Ectodermal cell (in vitro differentiated cells): ENCODE measurements around the gene SV2C.

Source experiments
- H3K27ac ChIP-seq: 2 replicates; pipeline ENCODE4 v1.7.0; 2013; ENCODE audit warnings: mild to moderate bottlenecking, low read depth, low read length; ENCODE audit not compliant: insufficient read depth, poor library complexity, severe bottlenecking
- H3K27me3 ChIP-seq: 2 replicates; pipeline ENCODE4 v1.7.0; 2013; ENCODE audit warnings: mild to moderate bottlenecking, low read length; ENCODE audit not compliant: insufficient read depth, control insufficient read depth, poor library complexity, severe bottlenecking
- H3K36me3 ChIP-seq: one replicate; pipeline ENCODE4 v1.7.0; 2013; ENCODE audit warnings: low read length; ENCODE audit not compliant: control insufficient read depth, insufficient read depth
- H3K4me1 ChIP-seq: one replicate; pipeline ENCODE4 v1.7.0; 2013; ENCODE audit warnings: low read length; ENCODE audit not compliant: control insufficient read depth, insufficient read depth
- H3K4me3 ChIP-seq: 2 replicates; pipeline ENCODE4 v1.7.0; 2013; ENCODE audit warnings: low read depth, low read length, control low read depth; ENCODE audit not compliant: insufficient read depth
- H3K9me3 ChIP-seq: 2 replicates; pipeline ENCODE4 v1.7.0; 2013; ENCODE audit warnings: mild to moderate bottlenecking, low read length, moderate library complexity; ENCODE audit not compliant: control insufficient read depth
- WGBS, 2 experiments: methylation state at CpG; one replicate each; pipeline ENCODE4 v1.1.7; 2013; ENCODE audit warnings: missing lambda C conversion rate in 2 of 2; 5-methylcytosine and 5-hydroxymethylcytosine counted together

The SV2C gene

DNA sequence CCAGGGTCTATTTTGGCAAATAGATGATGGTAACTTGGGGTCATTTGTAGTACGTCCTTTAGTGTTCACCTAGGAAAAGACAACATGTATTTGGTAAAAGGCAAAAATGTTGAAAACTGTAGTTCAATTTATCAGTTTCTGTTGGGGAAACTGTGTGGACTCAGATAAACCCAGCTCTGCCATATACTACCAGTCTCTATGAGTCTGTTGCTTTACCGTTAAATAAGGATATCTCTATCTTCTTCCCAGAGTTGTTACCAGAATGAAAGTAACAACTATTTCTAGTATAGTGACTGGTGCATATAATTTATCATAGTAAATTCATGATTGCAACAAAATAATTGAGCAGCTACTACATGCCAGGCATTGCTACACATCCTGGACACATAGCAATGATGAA is 316.1 kb downstream of the SV2C start:
- Histone ChIP-seq H3K9me3 (no peaks in the 10 kb centered on the region), H3K4me3 (no peak overlapping the region), H3K27me3 (peaks cover 4% of the 10 kb centered on the region), H3K36me3 (no peaks in the 10 kb centered on the region), H3K4me1 (no peaks in the 10 kb centered on the region), H3K27ac (no peak overlapping the region)
- 98 to 100% methylated on average over 2 of the region's 2 CpGs for WGBS, 2 experiments

DNA sequence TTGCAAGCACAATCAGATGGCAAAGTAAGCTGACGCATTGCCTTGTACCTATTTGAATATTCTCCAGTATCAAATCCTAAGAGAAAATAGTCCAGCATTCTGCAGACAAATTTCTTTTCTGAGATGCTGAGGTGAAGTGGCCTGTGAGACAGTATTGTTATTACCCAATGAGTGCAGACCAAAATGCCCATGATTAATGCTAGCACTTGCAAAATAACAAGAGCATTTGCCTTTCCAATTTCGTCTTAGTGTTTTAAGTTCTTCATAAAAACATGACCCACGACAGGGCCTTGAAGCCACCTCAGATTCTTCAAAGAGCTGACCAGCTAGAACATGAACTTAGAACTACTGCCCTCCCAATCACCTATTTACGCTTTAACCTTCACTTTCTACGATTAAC is 317.3 kb downstream of the SV2C start:
- H3K27me3 ChIP-seq: peaks cover 6% of the 10 kb centered on the region
- H3K27ac ChIP-seq: no peak overlapping the region
- H3K9me3 ChIP-seq: no peaks in the 10 kb centered on the region
- H3K4me1 ChIP-seq: no peaks in the 10 kb centered on the region
- H3K4me3 ChIP-seq: no peak overlapping the region
- 75 to 93% methylated on average over 3 to 5 of the region's 5 CpGs for WGBS, 2 experiments
- H3K36me3 ChIP-seq: no peaks in the 10 kb centered on the region

DNA sequence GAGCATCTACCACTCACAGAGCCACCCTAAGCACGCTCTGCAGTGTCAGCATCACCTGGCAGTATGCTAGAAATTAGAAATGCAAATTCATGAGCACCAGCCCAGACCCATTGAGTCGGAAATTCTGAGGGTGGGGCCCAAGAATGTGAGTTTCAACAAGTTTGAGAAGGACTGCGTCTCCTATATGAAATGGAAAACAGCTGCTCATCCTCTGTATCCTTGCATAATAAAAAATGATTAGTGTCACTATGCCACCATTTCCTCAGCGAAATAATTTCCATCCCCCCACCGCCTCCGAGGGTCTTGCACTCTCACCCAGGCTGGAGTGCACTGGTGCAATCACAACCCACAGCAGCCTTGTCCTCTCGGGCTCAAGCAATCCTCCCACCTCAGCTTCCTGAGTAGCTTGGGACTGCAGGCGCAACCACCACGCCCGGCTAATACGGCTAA is 318.6 kb downstream of the SV2C start:
- Histone ChIP-seq H3K36me3 (no peaks in the 10 kb centered on the region), H3K27me3 (peaks cover 6% of the 10 kb centered on the region), H3K27ac (no peak overlapping the region), H3K4me1 (no peaks in the 10 kb centered on the region), H3K4me3 (no peak overlapping the region), H3K9me3 (no peaks in the 10 kb centered on the region)
- 80 to 85% methylated on average over 11 of the region's 11 CpGs for WGBS, 2 experiments

DNA sequence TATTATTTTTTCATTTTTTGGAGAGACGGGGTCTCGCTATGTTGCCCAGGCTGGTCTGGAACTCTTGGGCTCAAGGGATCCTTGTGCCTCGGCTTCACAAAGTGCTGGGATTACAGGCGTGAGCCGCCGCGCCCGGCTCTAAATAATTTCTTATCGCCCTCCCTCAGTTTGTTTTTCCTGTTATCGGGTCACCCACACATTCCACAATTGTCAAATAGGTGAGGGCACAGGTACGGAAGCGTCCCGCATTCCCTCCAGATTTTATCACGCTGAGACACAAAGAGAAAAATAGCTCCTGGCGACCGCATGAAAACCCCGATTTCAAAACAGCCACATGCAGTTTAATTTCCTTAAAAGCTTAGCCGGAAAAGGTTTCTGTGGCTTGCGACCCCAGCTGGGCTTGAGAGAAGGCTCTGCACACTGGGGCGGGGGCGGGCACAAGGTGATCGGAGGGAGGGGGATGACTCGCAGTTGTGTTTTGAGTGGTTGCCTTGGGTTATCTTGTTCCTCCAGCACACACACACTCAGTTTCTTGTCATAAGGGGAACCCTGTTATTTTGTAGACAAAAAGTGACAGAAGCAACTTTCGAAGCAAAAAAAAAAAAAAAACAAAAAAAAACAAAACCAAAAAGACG is 319.2 kb downstream of the SV2C start:
- H3K4me3 ChIP-seq: peak overlapping the region; percentile 81
- H3K9me3 ChIP-seq: no peaks in the 10 kb centered on the region
- no peaks in the 10 kb centered on the region for H3K36me3 ChIP-seq
- no peak overlapping the region for H3K27ac ChIP-seq
- 20 to 24% methylated on average over 21 to 24 of the region's 25 CpGs for WGBS, 2 experiments
- H3K27me3 ChIP-seq: peaks cover 6% of the 10 kb centered on the region
- no peaks in the 10 kb centered on the region for H3K4me1 ChIP-seq

DNA sequence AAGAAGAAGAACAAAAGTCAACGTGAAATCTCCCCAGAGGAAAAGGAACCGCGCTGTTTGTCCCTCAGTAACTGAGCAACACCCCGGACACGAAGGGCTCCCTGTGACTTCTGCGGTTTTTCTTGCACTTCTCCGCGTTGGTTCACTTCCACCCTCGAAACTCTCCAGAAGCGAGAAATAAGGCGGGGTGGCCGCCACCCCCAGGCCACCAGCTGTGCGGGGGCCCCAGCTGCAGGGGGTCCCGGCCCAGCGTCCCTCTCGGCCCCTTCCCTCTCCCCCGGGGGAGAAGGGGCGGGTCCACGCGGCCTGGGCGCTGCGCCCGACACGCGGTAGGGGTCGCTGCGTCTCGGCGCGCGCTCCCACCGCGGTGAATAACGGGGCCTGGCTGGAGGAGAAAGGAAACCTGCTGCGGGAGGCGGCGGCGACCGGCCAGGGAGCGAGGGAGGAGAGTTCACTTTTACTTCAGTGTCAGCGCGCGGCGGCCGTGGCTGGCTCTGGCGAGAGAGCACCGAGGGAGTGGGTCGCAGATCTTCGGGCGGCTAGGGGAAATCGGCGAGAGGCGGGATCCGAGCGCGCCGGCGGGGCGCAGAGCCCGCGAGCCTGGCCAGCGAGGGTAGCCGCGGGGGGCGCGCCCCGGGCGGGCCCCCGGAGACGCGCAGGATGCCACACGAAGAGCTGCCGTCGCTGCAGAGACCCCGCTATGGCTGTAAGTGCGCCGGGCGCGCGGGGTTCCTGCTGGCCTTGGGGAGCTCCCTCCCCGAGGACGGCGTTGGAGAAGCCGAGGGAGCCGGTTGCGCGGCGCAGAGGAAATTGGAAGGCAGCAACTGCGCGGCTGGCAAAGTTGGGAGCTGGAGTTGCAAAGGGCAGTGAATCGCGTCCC is 319.9 kb downstream of the SV2C start, which contains the start of gene IQGAP2:
TSS of gene IQGAP2 (plus strand) at position 400 of the 880 bp plus-strand sequence. CDS start at position 661, 261 bp downstream.
- Histone ChIP-seq H3K4me3 (peak within 1 kb of the TSS; percentile 81), H3K36me3 (no peaks in the 10 kb centered on the region), H3K9me3 (no peaks in the 10 kb centered on the region), H3K27me3 (peaks cover 6% of the 10 kb centered on the region), H3K27ac (peak within 1 kb of the TSS; percentile 51), H3K4me1 (no peaks in the 10 kb centered on the region)
- 0% methylated on average over 92 of the region's 92 CpGs for WGBS, 2 experiments
